Astrocyte of the spinal cord (primary cell): ENCODE data around the gene GRHL3.

Experiments used
- DNase-seq: peaks from one replicate; pipeline ENCODE4 v3.0.0; 2011; ENCODE audit warnings: low read depth, low spot score
- H3K4me3 ChIP-seq: 2 replicates; pipeline ENCODE4 v1.5.1; 2011; ENCODE audit warnings: low read depth, mild to moderate bottlenecking, low read length, moderate library complexity
- in situ Hi-C: cut with HindIII; loops from 2 replicates; pipeline ENCODE4 v1.10.0; 2017; ENCODE audit warnings: low sequenced_read_pairs
- TF ChIP-seq, protein P1 (sequence below): IDR thresholded peaks from 2 replicates; pipeline ENCODE4 v1.5.1; 2012; ENCODE audit warnings: low read depth, mild to moderate bottlenecking, low read length, inconsistent platforms

GRHL3 gene

GRCh38 chr1:24338447-24338846, 19.3 kb downstream of the GRHL3 start:
- H3K4me3 ChIP-seq, result no peak overlapping the region
- no peak for DNase-seq
- in situ Hi-C loops, result no loop called here
- TF ChIP-seq, protein P1, sequence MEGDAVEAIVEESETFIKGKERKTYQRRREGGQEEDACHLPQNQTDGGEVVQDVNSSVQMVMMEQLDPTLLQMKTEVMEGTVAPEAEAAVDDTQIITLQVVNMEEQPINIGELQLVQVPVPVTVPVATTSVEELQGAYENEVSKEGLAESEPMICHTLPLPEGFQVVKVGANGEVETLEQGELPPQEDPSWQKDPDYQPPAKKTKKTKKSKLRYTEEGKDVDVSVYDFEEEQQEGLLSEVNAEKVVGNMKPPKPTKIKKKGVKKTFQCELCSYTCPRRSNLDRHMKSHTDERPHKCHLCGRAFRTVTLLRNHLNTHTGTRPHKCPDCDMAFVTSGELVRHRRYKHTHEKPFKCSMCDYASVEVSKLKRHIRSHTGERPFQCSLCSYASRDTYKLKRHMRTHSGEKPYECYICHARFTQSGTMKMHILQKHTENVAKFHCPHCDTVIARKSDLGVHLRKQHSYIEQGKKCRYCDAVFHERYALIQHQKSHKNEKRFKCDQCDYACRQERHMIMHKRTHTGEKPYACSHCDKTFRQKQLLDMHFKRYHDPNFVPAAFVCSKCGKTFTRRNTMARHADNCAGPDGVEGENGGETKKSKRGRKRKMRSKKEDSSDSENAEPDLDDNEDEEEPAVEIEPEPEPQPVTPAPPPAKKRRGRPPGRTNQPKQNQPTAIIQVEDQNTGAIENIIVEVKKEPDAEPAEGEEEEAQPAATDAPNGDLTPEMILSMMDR, result no peak

DNA sequence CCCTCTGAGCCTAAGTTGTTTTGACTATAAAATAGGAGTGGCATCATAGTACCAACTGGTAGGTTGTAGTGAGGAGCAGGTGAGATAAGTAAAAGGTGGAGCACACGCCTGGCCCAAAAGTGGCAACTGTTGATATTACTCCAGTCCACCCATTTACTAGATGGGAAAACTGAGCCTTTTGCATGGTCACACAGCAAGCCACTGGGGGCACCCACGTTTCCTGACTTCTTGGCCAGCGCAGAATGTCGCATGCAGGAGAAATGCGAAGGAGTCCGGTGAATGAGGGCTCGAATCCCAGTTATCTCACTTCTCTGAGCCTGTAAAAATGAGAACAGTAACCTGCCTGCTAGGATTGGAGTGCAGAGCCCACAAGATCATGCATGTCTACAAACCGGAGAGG, 20.8 kb downstream of the GRHL3 start:
- in situ Hi-C loops, result no loop called here
- TF ChIP-seq, protein P1, result no peak
- DNase-seq, result no peak
- H3K4me3 ChIP-seq, result no peak overlapping the region

GRCh38 chr1:24340770-24341169, 21.6 kb downstream of the GRHL3 start:
- in situ Hi-C loops, result no loop called here
- H3K4me3 ChIP-seq, result no peak overlapping the region
- no peak for DNase-seq
- TF ChIP-seq, protein P1, result no peak

DNA sequence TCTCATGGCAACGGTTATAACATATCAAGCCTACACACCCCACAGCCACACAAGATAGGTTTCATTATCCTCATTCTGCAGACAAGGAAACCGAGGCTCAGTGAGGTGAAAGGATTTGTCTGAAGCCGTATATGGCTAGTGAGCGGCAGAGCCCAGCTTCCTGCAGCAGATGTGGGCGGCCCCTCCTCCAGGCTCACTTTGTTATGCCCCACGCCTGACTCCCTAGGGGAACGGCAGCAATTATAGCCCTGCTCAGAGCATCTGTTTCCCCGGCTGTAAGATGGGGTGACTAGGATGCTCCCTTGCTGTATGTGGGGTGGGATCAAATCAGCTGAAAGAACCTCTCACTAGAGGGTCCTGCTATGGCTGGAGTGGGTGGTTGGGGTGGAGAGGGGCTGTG, 22.1 kb downstream of the GRHL3 start:
- TF ChIP-seq, protein P1, result no peak
- DNase-seq, result no peak
- in situ Hi-C loops, result no loop called here

DNA sequence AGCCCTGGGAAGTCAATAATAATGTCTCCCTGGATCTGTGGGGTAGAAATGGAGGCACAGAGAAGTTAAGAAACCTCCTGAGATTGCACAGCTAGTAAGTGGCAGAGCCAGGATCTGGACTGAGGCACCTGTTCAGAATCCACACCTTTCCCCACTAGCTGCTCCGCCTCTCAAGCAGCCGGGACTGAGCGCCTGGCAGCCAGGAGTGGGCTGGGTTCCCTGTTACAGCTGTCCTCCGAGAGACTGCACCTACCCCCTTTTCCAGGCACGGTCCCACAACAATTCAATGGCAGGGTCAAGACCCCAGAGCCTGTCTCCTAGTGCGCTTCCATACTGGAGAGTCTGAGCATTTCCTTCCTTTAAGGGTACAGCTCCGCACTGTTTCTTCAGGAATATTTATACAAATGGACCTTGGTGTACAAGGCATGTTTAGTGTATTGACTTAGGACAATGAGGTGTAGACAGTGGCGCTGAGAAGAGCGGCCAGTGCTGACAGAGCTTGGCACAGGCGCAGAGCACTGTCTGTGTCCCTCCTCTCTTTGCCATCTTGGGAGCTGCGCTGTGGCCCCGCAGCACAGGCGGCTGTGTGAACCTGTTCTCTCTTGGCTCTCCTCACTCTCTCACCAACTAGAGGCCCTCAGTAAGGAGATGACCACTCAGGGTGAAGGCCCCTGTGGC, 24.4 kb downstream of the GRHL3 start:
- TF ChIP-seq, protein P1, result no peak
- in situ Hi-C loops, result no loop called here
- no peak for DNase-seq

More for the DNA sequence above, 22.1 kb downstream of the GRHL3 start:
- H3K4me3 ChIP-seq, result no peak overlapping the region

DNA sequence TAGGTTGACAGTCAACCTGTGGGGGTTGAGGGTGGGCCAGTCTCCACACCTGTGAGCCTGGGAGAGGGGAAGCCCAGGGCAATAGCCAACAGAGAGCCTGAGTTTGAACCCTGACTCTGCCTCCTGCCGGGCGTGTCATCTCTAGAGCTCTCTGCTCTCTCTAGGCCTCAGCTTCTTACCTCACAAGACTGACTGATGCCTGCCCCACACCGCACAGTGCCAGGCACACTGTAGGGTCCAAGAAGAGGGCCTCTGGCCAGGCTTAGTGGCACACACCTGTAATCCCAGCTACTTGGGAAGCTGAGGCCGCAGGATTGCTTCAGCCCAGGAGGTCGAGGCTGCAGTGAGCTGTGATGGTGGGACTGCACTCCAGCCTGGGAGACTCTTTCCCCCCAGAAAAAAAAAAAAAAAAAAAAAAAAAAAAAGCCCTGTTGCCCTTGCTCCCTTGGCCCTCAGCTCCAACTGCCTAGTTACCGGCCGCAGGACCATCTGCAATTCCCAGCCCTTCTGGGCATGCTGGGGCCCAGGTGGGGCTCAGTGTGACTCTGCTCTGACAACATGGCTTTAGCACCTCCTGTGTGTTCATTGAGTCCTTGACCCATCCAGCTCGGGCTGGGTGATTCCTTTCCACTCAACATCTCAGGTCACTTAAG, 25.1 kb downstream of the GRHL3 start:
- H3K4me3 ChIP-seq, result no peak overlapping the region

More for the DNA sequence above, 24.4 kb downstream of the GRHL3 start:
- no peak overlapping the region for H3K4me3 ChIP-seq

More for the DNA sequence above, 25.1 kb downstream of the GRHL3 start:
- in situ Hi-C loops, result no loop called here
- TF ChIP-seq, protein P1, result no peak
- no peak for DNase-seq
